K562 (cell line): Measurements from ENCODE around the gene TTC33. TPM values are rescaled to one million over a fixed set of nuclear protein-coding genes. Genes with fewer than 3 reads are reported as not detected.

Experiments used
- ATAC-seq: fragments of 200-7000 bp; cut with Tn5 transposase; 3 replicates; pipeline ENCODE4 v1.9.1; 2020; ENCODE audit warnings: moderate library complexity
- BruUV-seq: library from RNA; stranded (reverse); fragments of 400-500 nt; replicated peaks from 2 replicates; lab custom pipeline; 2021; lab: Mats Ljungman, UMichigan
- CTCF ChIA-PET: fragments of 300-600 bp; formaldehyde crosslinking; extraction: SDS; loops from one replicate; lab custom pipeline; 2021; ENCODE audit warnings: low intra/inter-chr PET ratio; lab: Yijun Ruan, JAX
- POLR2A ChIA-PET: fragments of 300-600, 350-650 bp; sonication (Branson Sonifier 250); formaldehyde crosslinking; extraction: SDS; loops from one replicate; lab custom pipeline; 2021; ENCODE audit warnings: antibody characterized with exemption, inconsistent platforms; lab: Yijun Ruan, JAX
- DNase-seq, 4 experiments: peaks; one replicate each; pipeline versions ENCODE4 v3.0.0 to v3.0.0-alpha.2; 2011 to 2018; ENCODE audit warnings: low spot score in 3 of 4, mixed read lengths in 3 of 4; ENCODE audit errors: extremely low read depth in 1 of 4
- FAIRE-seq: peaks from 2 replicates; lab custom pipeline; 2011; peaks lifted over from hg19 to GRCh38; lab: Jason Lieb, UNC
- H2AFZ ChIP-seq: 2 replicates; pipeline ENCODE4 v1.6.0; 2011; ENCODE audit warnings: low read depth, low read length, control low read depth, inconsistent platforms
- H3K27ac ChIP-seq: fragments of 200-600 bp; 3 replicates; pipeline ENCODE4 v1.8.0; 2011; ENCODE audit warnings: low read depth, mild to moderate bottlenecking, control low read depth, inconsistent platforms, low read length, moderate library complexity, mixed read lengths; ENCODE audit errors: extremely low read depth
- H3K27me3 ChIP-seq, 2 experiments: fragments of 300-600 bp in 1 of 2; 2 replicates in 1 of 2; 3 replicates in 1 of 2; pipeline versions ENCODE4 v1.6.0 to v1.8.0; 2011; ENCODE audit warnings: inconsistent platforms in 2 of 2, low read length in 2 of 2, mild to moderate bottlenecking in 1 of 2, mixed read lengths in 1 of 2, moderate library complexity in 1 of 2; ENCODE audit not compliant: control insufficient read depth in 2 of 2, insufficient read depth in 2 of 2
- H3K36me3 ChIP-seq: fragments of 300-600 bp; 3 replicates; pipeline ENCODE4 v1.8.0; 2011; ENCODE audit warnings: mild to moderate bottlenecking, low read length, inconsistent platforms; ENCODE audit not compliant: control insufficient read depth, insufficient read depth
- H3K4me1 ChIP-seq, 2 experiments: fragments of 200-600 bp in 1 of 2; replicated peaks in 1 of 2; 2 replicates in 1 of 2; 3 replicates in 1 of 2; pipeline versions ENCODE4 v1.5.1 to v1.8.0; 2011; ENCODE audit warnings: inconsistent platforms in 2 of 2, low read length in 2 of 2, mild to moderate bottlenecking in 1 of 2, mixed read lengths in 1 of 2, moderate library complexity in 1 of 2; ENCODE audit not compliant: control insufficient read depth in 2 of 2, insufficient read depth in 2 of 2
- H3K4me2 ChIP-seq: 2 replicates; pipeline ENCODE4 v1.6.1; 2011; ENCODE audit warnings: low read length, control low read depth, inconsistent platforms, mixed read lengths; ENCODE audit not compliant: insufficient read depth
- H3K4me3 ChIP-seq: fragments of 200-600 bp; sonication (generic), shearing (Covaris generic); 2 replicates; pipeline ENCODE4 v1.5.1; 2016; ENCODE audit warnings: control low read depth, inconsistent platforms
- H3K79me2 ChIP-seq: fragments of 200-600 bp; 3 replicates; pipeline ENCODE4 v1.8.0; 2011; ENCODE audit warnings: low read length, inconsistent platforms; ENCODE audit not compliant: control insufficient read depth, insufficient read depth
- H3K9ac ChIP-seq, 2 experiments: 2 replicates each; pipeline versions ENCODE4 v1.6.0 to v1.6.1; 2011; ENCODE audit warnings: low read depth in 2 of 2, low read length in 2 of 2, control low read depth in 1 of 2, inconsistent platforms in 1 of 2, mild to moderate bottlenecking in 1 of 2, mixed read lengths in 1 of 2; ENCODE audit not compliant: insufficient read depth in 1 of 2
- H3K9me1 ChIP-seq: one replicate; pipeline ENCODE4 v1.6.0; 2011; ENCODE audit warnings: inconsistent platforms, mild to moderate bottlenecking, low read length, moderate library complexity; ENCODE audit not compliant: control insufficient read depth, insufficient read depth
- H3K9me3 ChIP-seq: replicated peaks from 2 replicates; pipeline ENCODE4 v1.5.1; 2011; ENCODE audit warnings: low read depth, low read length, inconsistent platforms; ENCODE audit not compliant: control insufficient read depth, insufficient read depth
- H4K20me1 ChIP-seq: replicated peaks from 2 replicates; pipeline ENCODE4 v1.6.1; 2011; ENCODE audit warnings: low read length, inconsistent platforms, mixed read lengths; ENCODE audit not compliant: control insufficient read depth, insufficient read depth
- BRD9 ChIP-seq: fragments of 450-650 bp; IDR thresholded peaks from 2 replicates; pipeline ENCODE4 v1.6.1; 2018; ENCODE audit warnings: low read depth; ENCODE audit not compliant: partially characterized antibody
- CCAR2 ChIP-seq: fragments of 200-400 bp; formaldehyde crosslinking; IDR thresholded peaks from 2 replicates; pipeline ENCODE4 v1.6.1; 2017; ENCODE audit warnings: mild to moderate bottlenecking, low read depth, low read length
- DIDO1 ChIP-seq: fragments of 450-650 bp; IDR thresholded peaks from 2 replicates; pipeline ENCODE4 v1.6.1; 2016; ENCODE audit warnings: low read depth, missing biosample characterization, missing genetic modification characterization
- ETV1 ChIP-seq: fragments of 450-650 bp; conservative IDR thresholded peaks from 2 replicates; pipeline ENCODE4 v1.6.1; 2016; ENCODE audit warnings: missing genetic modification characterization, control low read depth, low read depth, missing compliant biosample characterization
- FOXJ2 ChIP-seq: fragments of 200-800 bp; sonication (Bioruptor generic); IDR thresholded peaks from 2 replicates; pipeline ENCODE4 v1.6.1; 2016; ENCODE audit warnings: missing genetic modification characterization, missing compliant biosample characterization
- HLTF ChIP-seq: fragments of 450-650 bp; IDR thresholded peaks from 2 replicates; pipeline ENCODE4 v1.6.1; 2016
- ILK ChIP-seq: fragments of 450-650 bp; IDR thresholded peaks from 2 replicates; pipeline ENCODE4 v1.6.1; 2016; ENCODE audit warnings: missing genetic modification characterization, low read depth, mild to moderate bottlenecking, missing compliant biosample characterization, moderate library complexity, borderline replicate concordance
- NFYB ChIP-seq: IDR thresholded peaks from 2 replicates; pipeline ENCODE4 v1.6.1; 2011; ENCODE audit warnings: mild to moderate bottlenecking, moderate library complexity; ENCODE audit not compliant: insufficient read length; ENCODE audit errors: extremely low read depth
- NRF1 ChIP-seq, 2 experiments: fragments of 450-650 bp; IDR thresholded peaks in 1 of 2; conservative IDR thresholded peaks in 1 of 2; 2 replicates each; pipeline ENCODE4 v1.6.1; 2014; ENCODE audit warnings: mild to moderate bottlenecking in 2 of 2
- PCBP2 ChIP-seq: fragments of 200-400 bp; formaldehyde crosslinking; IDR thresholded peaks from 2 replicates; pipeline ENCODE4 v1.6.1; 2018; ENCODE audit warnings: low read length, low read depth, mild to moderate bottlenecking, moderate library complexity; ENCODE audit not compliant: poor library complexity, severe bottlenecking
- PHF8 ChIP-seq: fragments of 200-600 bp; sonication (generic); IDR thresholded peaks from 2 replicates; pipeline ENCODE4 v1.6.1; 2012; ENCODE audit warnings: mixed run types, mild to moderate bottlenecking, inconsistent platforms, low read length, moderate library complexity, borderline replicate concordance
- POLR2AphosphoS5 ChIP-seq: IDR thresholded peaks from 2 replicates; pipeline ENCODE4 v1.6.1; 2011; ENCODE audit warnings: mild to moderate bottlenecking, low read depth, low read length, moderate library complexity; ENCODE audit not compliant: control insufficient read depth, insufficient read depth
- SRSF7 ChIP-seq: fragments of 200-400 bp; formaldehyde crosslinking; optimal IDR thresholded peaks from 2 replicates; pipeline ENCODE3; 2017; ENCODE audit warnings: mild to moderate bottlenecking, low read depth, low read length
- ZNF212 ChIP-seq: fragments of 450-650 bp; formaldehyde crosslinking; IDR thresholded peaks from 2 replicates; pipeline ENCODE4 v1.4.0; 2020; ENCODE audit warnings: mild to moderate bottlenecking
- ZNF395 ChIP-seq: fragments of 200-800 bp; sonication (Bioruptor generic); IDR thresholded peaks from 2 replicates; pipeline ENCODE4 v1.6.1; 2017; ENCODE audit warnings: missing genetic modification characterization, missing compliant biosample characterization
- ZNF551 ChIP-seq: fragments of 250-450 bp; sonication (Bioruptor Pico); IDR thresholded peaks from 2 replicates; pipeline ENCODE4 v1.5.0; 2021; ENCODE audit warnings: mild to moderate bottlenecking, moderate library complexity
- ZNF655 ChIP-seq: fragments of 250-450 bp; sonication (Bioruptor Pico); IDR thresholded peaks from 2 replicates; pipeline ENCODE4 v1.5.0; 2021
- WGBS: fragments of 100-300 bp; shearing (Covaris generic); methylation state at CpG from one replicate; pipeline ENCODE4 v1.1.6; 2016; ENCODE audit warnings: low coverage, mixed read lengths; ENCODE audit not compliant: insufficient coverage; ENCODE audit errors: missing lambda C conversion rate; 5-methylcytosine and 5-hydroxymethylcytosine counted together
- in situ Hi-C: fragments of 300-500 bp; cut with MboI; formaldehyde crosslinking; loops from 4 replicates; pipeline ENCODE4 v1.15.0; 2018; ENCODE audit warnings: inconsistent platforms, mixed read lengths
- intact Hi-C: fragments of 100-400 bp; cut with micrococcal nuclease; formaldehyde crosslinking; loops from 2 replicates; pipeline ENCODE4 v1.14.2; 2022
- polyA plus RNA-seq, 8 experiments: library from polyadenylated mRNA; depleted of rRNA in 4 of 8; stranded (reverse) in 5 of 8; unstranded in 3 of 8; fragments of >200 nt; fragmentation: Nextera tagmentation in 2 of 8; fragmentation: Illumina TruSeq in 1 of 8; extraction: Ambion mirVana in 2 of 8; extraction: Trizol in 1 of 8; gene quantifications; 2 replicates each; pipeline versions ENCODE4 v1.2.1 to v1.2.3, GENCODE V29; 2011 to 2014; ENCODE audit warnings: inconsistent platforms in 1 of 8, missing spikeins in 1 of 8
- total RNA-seq, 7 experiments: library from RNA; depleted of rRNA in 6 of 7; stranded (reverse); fragments of >200 nt in 6 of 7; fragmentation: Illumina TruSeq in 2 of 7; extraction: Trizol in 2 of 7; gene quantifications; 2 replicates each; pipeline versions ENCODE4 v1.2.1 to v1.2.3, GENCODE V29; 2011 to 2021; ENCODE audit warnings: low replicate concordance in 1 of 7

TTC33 gene
- total and polyA plus RNA-seq, 9 of the 15 experiments (the other 6 are each of a cell fraction or from before 2014, with no cell fraction given) = 11.5 to 24.9 (median 21.1) TPM

DNA sequence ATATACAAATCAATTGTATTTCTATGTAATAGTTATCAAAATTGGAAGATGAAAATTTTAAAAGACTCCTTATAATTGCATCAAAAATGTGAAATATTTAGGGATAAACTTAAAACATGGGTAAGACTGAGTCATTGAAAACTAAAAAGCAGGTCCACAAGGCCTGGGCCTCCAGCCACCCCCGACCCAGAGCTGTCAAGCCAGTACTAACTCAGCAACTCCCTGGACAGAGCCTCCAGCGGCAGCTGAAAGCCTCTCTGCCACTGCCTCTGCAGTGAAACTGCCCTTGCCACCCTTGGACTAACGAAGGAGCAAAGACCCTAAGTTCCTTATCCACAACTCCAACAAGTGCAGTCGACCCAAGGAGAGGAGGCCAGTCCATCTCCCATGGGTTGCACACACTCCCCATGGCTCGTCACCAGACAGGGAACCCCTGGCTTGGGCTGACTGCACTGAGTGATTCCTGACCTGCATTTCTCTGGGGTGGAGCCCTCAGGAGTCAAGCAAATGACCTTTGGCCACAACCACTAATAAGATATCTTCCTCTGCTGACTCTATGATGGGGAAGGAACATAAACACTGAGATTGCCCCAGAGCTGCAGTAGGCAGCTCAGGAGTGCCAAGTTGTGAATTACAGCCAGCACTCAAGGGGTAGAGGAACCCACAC lies 55.5 kb downstream of the TTC33 start:
- BruUV-seq = no TSS peak
- CTCF ChIA-PET = no interaction called here
- FAIRE-seq = no peak

More for the DNA sequence above, 55.5 kb downstream of the TTC33 start:
- ATAC-seq (peak; percentile 49), DNase-seq (no peak)
- Histone ChIP-seq H3K4me3 (no peak overlapping the region), H3K9me3 (no peaks in the 10 kb centered on the region), H3K4me1 (no peaks in the 10 kb centered on the region), H3K9ac (0 out of 4 replicates have a peak overlapping the region, but pooled peaks of 1 of the 2 experiments have one; percentile 28), H3K4me2 (no peak overlapping the region), H3K79me2 (no peaks in the 10 kb centered on the region), H2AFZ (no peak overlapping the region), H3K9me1 (no peaks in the 10 kb centered on the region), H3K27ac (no peak overlapping the region), H3K36me3 (no peaks in the 10 kb centered on the region), H4K20me1 (no peaks in the 10 kb centered on the region), H3K27me3 (no peaks in the 10 kb centered on the region; a peak in 1 of 5 replicates)
- intact Hi-C loops (no loop called here), in situ Hi-C loops (loop anchor here (10.0 kb wide), 2 partner anchors 985 to 1125 kb away; no protein-coding TSS in a partner anchor)
- POLR2A ChIA-PET = no interaction called here
- 5% methylated on average over 5 of the region's 5 CpGs for WGBS
- no peak for TF ChIP-seq NRF1 (conservative IDR thresholded peaks at IDR 0.05 in 1 of 2, IDR thresholded peaks at IDR 0.05 in 1 of 2)
- TF ChIP-seq ZNF212 (CRISPR knock-in tag) = no peak
- TF ChIP-seq NFYB = no peak
- TF ChIP-seq PHF8 = no peak
- TF ChIP-seq ZNF395 = no peak
- no peak for TF ChIP-seq ZNF655 (CRISPR knock-in tag)
- no peak for TF ChIP-seq FOXJ2
- no peak for TF ChIP-seq ILK (tag)
- TF ChIP-seq DIDO1 (tag) = no peak
- no peak for TF ChIP-seq POLR2AphosphoS5
- TF ChIP-seq BRD9 = no peak
- TF ChIP-seq ETV1 (tag) = no peak
- TF ChIP-seq PCBP2 = no peak
- no peak for TF ChIP-seq ZNF551 (CRISPR knock-in tag)
- no peak for TF ChIP-seq CCAR2
- TF ChIP-seq SRSF7 = no peak
- TF ChIP-seq HLTF = no peak
